ENCODE data around the gene C10orf120. TPM values are rescaled to one million over a fixed set of nuclear protein-coding genes. Genes with fewer than 3 reads are reported as not detected.

C10orf120 gene
- total and polyA plus RNA-seq, 9 of the 15 experiments (the other 6 are each of a cell fraction or from before 2014, with no cell fraction given), result not detected

GRCh38 chr10:122648599-122649428 is 50.8 kb downstream of the C10orf120 start (continued):
- peak; percentile 53 for TF ChIP-seq SMC3 (conservative IDR thresholded peaks at IDR 0.05; ENCODE audit: insufficient read depth, low read depth, low read length)

Other genes starting within 250 kb of the C10orf120 start
- gene ARMS2, start 245.2 kb downstream of the C10orf120 start, total RNA-seq (2014; rRNA removed), result not detected in 2 replicates
- not detected in 2 replicates for gene ARMS2, start 245.2 kb downstream of the C10orf120 start, total RNA-seq (2014; rRNA removed; fragmentation: Illumina TruSeq; extraction: Trizol)
- not detected in 2 replicates for gene ARMS2, start 245.2 kb downstream of the C10orf120 start, total RNA-seq (2015; rRNA removed; fragmentation: Illumina TruSeq; extraction: Trizol)
- not detected in 2 replicates for gene ARMS2, start 245.2 kb downstream of the C10orf120 start, total RNA-seq (2021)
- gene ARMS2, start 245.2 kb downstream of the C10orf120 start, polyA plus RNA-seq (2011; rRNA removed), result not detected in 2 replicates
- gene ARMS2, start 245.2 kb downstream of the C10orf120 start, polyA plus RNA-seq (2014; fragmentation: Illumina TruSeq; extraction: Trizol), result not detected in 2 replicates
- not detected for gene ARMS2, start 245.2 kb downstream of the C10orf120 start, polyA plus RNA-seq (2014; fragmentation: Nextera tagmentation; extraction: Ambion mirVana)
- not detected in 2 replicates for gene ARMS2, start 245.2 kb downstream of the C10orf120 start, polyA plus RNA-seq (2014; rRNA removed)
- not detected in 2 replicates for gene HTRA1, start 238.3 kb downstream of the C10orf120 start, total RNA-seq (2014; rRNA removed)
- gene HTRA1, start 238.3 kb downstream of the C10orf120 start, total RNA-seq (2014; rRNA removed; fragmentation: Illumina TruSeq; extraction: Trizol), result 0.15 TPM in 1 of 2 replicates, not detected in the other
- 0.11 TPM in 1 of 2 replicates, not detected in the other for gene HTRA1, start 238.3 kb downstream of the C10orf120 start, total RNA-seq (2015; rRNA removed; fragmentation: Illumina TruSeq; extraction: Trizol)
- gene HTRA1, start 238.3 kb downstream of the C10orf120 start, total RNA-seq (2021), result 0.11 and 0.16 TPM in 2 replicates
- 0.04 TPM in 1 of 2 replicates, not detected in the other for gene HTRA1, start 238.3 kb downstream of the C10orf120 start, polyA plus RNA-seq (2011; rRNA removed)
- not detected in 2 replicates for gene HTRA1, start 238.3 kb downstream of the C10orf120 start, polyA plus RNA-seq (2014; fragmentation: Illumina TruSeq; extraction: Trizol)
- gene HTRA1, start 238.3 kb downstream of the C10orf120 start, polyA plus RNA-seq (2014; fragmentation: Nextera tagmentation; extraction: Ambion mirVana), result under 1 TPM in 1 of 2 experiments, not detected in 1; 0.06 TPM
- not detected in 2 replicates for gene HTRA1, start 238.3 kb downstream of the C10orf120 start, polyA plus RNA-seq (2014; rRNA removed)
- gene DMBT1, start 139.1 kb downstream of the C10orf120 start, total RNA-seq (2014; rRNA removed), result not detected in 2 replicates
- gene DMBT1, start 139.1 kb downstream of the C10orf120 start, total RNA-seq (2014; rRNA removed; fragmentation: Illumina TruSeq; extraction: Trizol), result not detected in 2 replicates
- gene DMBT1, start 139.1 kb downstream of the C10orf120 start, total RNA-seq (2015; rRNA removed; fragmentation: Illumina TruSeq; extraction: Trizol), result not detected in 2 replicates
- gene DMBT1, start 139.1 kb downstream of the C10orf120 start, total RNA-seq (2021), result 0.07 TPM in 2 replicates
- 0.01 TPM in 1 of 2 replicates, not detected in the other for gene DMBT1, start 139.1 kb downstream of the C10orf120 start, polyA plus RNA-seq (2011; rRNA removed)
- gene DMBT1, start 139.1 kb downstream of the C10orf120 start, polyA plus RNA-seq (2014; fragmentation: Illumina TruSeq; extraction: Trizol), result not detected in 2 replicates
- gene DMBT1, start 139.1 kb downstream of the C10orf120 start, polyA plus RNA-seq (2014; fragmentation: Nextera tagmentation; extraction: Ambion mirVana), result not detected
- gene DMBT1, start 139.1 kb downstream of the C10orf120 start, polyA plus RNA-seq (2014; rRNA removed), result not detected in 2 replicates
- 0.95 and 1.0 TPM in 2 replicates for gene CUZD1, start 146.0 kb upstream of the C10orf120 start, total RNA-seq (2014; rRNA removed)
- gene CUZD1, start 146.0 kb upstream of the C10orf120 start, total RNA-seq (2014; rRNA removed; fragmentation: Illumina TruSeq; extraction: Trizol), result 0.83 and 0.87 TPM in 2 replicates
- 1.5 and 1.7 TPM in 2 replicates for gene CUZD1, start 146.0 kb upstream of the C10orf120 start, total RNA-seq (2015; rRNA removed; fragmentation: Illumina TruSeq; extraction: Trizol)
- 1.3 and 1.5 TPM in 2 replicates for gene CUZD1, start 146.0 kb upstream of the C10orf120 start, total RNA-seq (2021)
- 1.4 and 1.7 TPM in 2 replicates for gene CUZD1, start 146.0 kb upstream of the C10orf120 start, polyA plus RNA-seq (2011; rRNA removed)
- gene CUZD1, start 146.0 kb upstream of the C10orf120 start, polyA plus RNA-seq (2014; fragmentation: Illumina TruSeq; extraction: Trizol), result 1.1 and 1.2 TPM in 2 replicates
- 1 to 10 TPM in 1 of 2 experiments, under 1 TPM in 1; 0.51 to 1.1 TPM for gene CUZD1, start 146.0 kb upstream of the C10orf120 start, polyA plus RNA-seq (2014; fragmentation: Nextera tagmentation; extraction: Ambion mirVana)
- 1.0 and 1.1 TPM in 2 replicates for gene CUZD1, start 146.0 kb upstream of the C10orf120 start, polyA plus RNA-seq (2014; rRNA removed)
- 6.4 and 9.4 TPM in 2 replicates for gene FAM24B, start 179.7 kb upstream of the C10orf120 start, total RNA-seq (2014; rRNA removed)
- gene FAM24B, start 179.7 kb upstream of the C10orf120 start, total RNA-seq (2014; rRNA removed; fragmentation: Illumina TruSeq; extraction: Trizol), result 7.6 and 8.5 TPM in 2 replicates
- 5.9 and 7.1 TPM in 2 replicates for gene FAM24B, start 179.7 kb upstream of the C10orf120 start, total RNA-seq (2015; rRNA removed; fragmentation: Illumina TruSeq; extraction: Trizol)
- gene FAM24B, start 179.7 kb upstream of the C10orf120 start, total RNA-seq (2021), result 5.9 and 8.7 TPM in 2 replicates
- 6.0 and 8.4 TPM in 2 replicates for gene FAM24B, start 179.7 kb upstream of the C10orf120 start, polyA plus RNA-seq (2011; rRNA removed)
- 7.9 and 9.2 TPM in 2 replicates for gene FAM24B, start 179.7 kb upstream of the C10orf120 start, polyA plus RNA-seq (2014; fragmentation: Illumina TruSeq; extraction: Trizol)
- gene FAM24B, start 179.7 kb upstream of the C10orf120 start, polyA plus RNA-seq (2014; fragmentation: Nextera tagmentation; extraction: Ambion mirVana), result 10 to 100 TPM; 14.5 to 19.6 TPM
- gene FAM24B, start 179.7 kb upstream of the C10orf120 start, polyA plus RNA-seq (2014; rRNA removed), result 14.5 TPM in 2 replicates
- gene FAM24A, start 210.8 kb upstream of the C10orf120 start, total RNA-seq (2014; rRNA removed), result not detected in 2 replicates
- not detected in 2 replicates for gene FAM24A, start 210.8 kb upstream of the C10orf120 start, total RNA-seq (2014; rRNA removed; fragmentation: Illumina TruSeq; extraction: Trizol)
- not detected in 2 replicates for gene FAM24A, start 210.8 kb upstream of the C10orf120 start, total RNA-seq (2015; rRNA removed; fragmentation: Illumina TruSeq; extraction: Trizol)
- gene FAM24A, start 210.8 kb upstream of the C10orf120 start, total RNA-seq (2021), result not detected in 2 replicates
- not detected in 2 replicates for gene FAM24A, start 210.8 kb upstream of the C10orf120 start, polyA plus RNA-seq (2011; rRNA removed)
- not detected in 2 replicates for gene FAM24A, start 210.8 kb upstream of the C10orf120 start, polyA plus RNA-seq (2014; fragmentation: Illumina TruSeq; extraction: Trizol)
- gene FAM24A, start 210.8 kb upstream of the C10orf120 start, polyA plus RNA-seq (2014; fragmentation: Nextera tagmentation; extraction: Ambion mirVana), result not detected
- gene FAM24A, start 210.8 kb upstream of the C10orf120 start, polyA plus RNA-seq (2014; rRNA removed), result not detected in 2 replicates